SIG-M5 (cell line): ENCODE results near the gene SAMD15.
"Not testable (repeated sequence)": the region's sequence is repeated elsewhere in the genome, so short reads cannot be mapped to it uniquely, and the experiment has no call there.

Experiments used
- DNase-seq: peaks from one replicate; lab custom pipeline; 2025; lab: John Stamatoyannopoulos, UW

The SAMD15 gene

DNA sequence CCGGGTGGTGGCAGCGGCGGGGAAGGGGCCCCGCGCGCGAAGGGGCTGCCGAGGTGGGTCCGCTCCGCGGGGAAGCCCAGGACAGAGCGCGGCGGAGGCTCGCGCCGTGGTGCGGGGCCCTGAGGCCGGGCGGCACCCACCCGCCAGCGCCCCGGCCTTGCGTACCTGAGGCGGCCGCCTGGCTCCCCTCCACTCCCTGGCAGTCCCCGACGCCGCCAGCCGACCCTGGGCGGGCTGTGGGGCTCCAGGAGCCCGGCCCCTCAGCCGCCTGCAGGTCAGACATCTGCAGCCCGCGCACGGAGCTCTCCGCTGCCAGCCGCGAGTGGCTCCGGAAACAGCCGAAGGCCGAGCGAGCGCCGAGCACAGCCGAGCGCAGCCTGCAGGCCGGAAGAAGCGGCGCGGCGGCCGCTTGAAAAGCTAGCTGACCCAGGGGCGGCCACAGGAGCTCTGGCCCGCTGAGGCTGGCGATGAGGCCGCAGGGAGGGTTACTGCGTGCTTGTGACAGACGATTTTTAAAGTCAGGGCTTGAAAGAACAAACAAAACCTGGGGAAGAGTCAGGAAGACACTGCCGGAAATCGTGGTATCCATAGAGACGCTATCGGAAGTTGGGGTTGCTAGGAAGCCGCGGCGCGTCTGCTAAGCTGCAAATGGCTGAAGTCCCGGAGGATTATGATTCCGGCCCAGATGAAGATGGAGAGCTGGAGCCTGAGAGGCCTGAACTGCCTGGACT lies at the start of gene SAMD15, which contains the start of gene TMED8:
Gene SAMD15 (plus strand): TSS at position 609 of the 731 bp plus-strand sequence. CDS start 40 bp downstream, at position 649.
Gene TMED8 (minus strand): TSS at position 324 of the 731 bp plus-strand sequence. CDS start 41 bp downstream, at position 283.
- DNase-seq: no peak

DNA sequence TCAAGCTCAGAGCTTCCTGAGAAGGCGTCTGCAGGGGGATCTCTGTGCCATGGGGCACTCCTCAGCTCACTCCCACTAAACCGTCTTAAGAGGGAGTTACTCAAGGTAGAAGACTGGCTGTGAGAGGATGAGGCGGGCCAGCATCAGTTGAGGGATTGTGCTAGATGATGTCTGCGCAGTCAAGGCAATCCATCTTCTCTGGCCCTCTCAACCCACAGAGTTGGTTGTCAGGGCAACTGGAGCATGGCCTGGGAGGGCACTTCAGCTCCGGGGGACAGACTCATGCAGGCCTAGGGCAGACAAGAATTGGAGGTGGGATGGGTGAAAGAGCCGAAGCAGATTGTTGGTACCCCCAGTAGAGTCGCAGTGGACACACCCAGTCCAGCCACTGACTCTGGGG lies 47.3 kb upstream of the SAMD15 start:
- DNase-seq: no peak

DNA sequence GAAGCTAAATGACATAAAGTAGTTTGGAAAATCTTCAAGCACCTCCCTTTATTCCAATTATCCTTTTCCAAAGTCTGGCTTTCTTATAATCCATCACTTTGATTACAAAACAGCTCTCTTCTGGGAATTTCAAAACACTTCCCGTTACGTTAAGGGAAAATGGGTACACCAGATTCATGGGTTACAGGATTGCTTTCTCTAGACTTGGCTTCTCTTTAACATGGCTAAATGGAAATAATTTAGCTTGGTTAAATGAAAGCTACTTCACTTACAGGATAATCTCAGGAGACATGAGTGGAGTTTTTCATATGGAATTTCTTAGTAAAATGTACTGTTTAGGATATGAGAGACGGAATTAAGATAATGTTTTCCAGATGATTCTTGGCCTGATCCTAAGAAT lies 41.6 kb upstream of the SAMD15 start:
- DNase-seq: no peak

GRCh38 chr14:77337255-77337654 lies 39.9 kb upstream of the SAMD15 start:
- DNase-seq: not testable (repeated sequence)

GRCh38 chr14:77337880-77338279 lies 39.3 kb upstream of the SAMD15 start:
- DNase-seq: no peak

- no peak for DNase-seq
Observed at GRCh38 chr14:77338302-77338701, 38.9 kb upstream of the SAMD15 start.

DNA sequence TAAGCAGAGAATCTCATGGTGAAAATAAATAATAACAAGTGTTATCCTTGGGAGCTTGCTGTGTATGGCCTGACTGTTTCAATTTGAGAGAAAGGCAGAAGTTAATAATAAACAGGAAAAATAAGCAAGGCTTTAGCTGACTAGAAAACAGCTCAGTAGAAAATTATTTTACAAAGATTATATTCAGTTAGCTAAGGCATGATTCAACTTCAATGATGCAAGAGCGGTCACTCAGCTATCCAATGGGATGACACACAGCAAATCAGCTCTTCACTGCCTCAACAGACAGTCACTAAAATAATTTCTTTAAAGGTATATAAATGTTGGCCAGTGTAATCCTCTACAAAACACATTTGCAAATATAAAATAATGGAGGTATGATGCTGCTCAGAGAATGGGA lies 37.8 kb upstream of the SAMD15 start:
- DNase-seq: no peak

DNA sequence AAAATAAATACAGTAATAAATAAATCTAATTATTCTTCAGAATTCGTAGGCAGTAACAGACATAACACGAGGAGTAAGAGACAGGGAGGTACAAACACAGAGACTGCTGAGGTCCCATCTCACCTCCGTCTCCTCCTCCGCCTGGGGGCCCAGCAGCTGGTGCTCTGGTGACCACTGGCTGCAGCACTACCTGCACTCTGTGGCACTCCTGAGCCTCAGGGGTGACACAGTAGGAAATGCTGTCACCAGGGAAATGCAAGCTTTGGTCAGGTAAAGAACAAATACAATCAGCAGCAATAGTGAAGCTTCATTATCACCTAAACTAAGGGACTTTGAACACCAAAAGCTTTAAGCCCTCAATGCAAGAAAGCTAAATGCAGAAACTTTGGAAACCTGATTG lies 36.8 kb upstream of the SAMD15 start:
- no peak for DNase-seq

GRCh38 chr14:77342726-77343397 lies 34.3 kb upstream of the SAMD15 start:
- no peak for DNase-seq

DNA sequence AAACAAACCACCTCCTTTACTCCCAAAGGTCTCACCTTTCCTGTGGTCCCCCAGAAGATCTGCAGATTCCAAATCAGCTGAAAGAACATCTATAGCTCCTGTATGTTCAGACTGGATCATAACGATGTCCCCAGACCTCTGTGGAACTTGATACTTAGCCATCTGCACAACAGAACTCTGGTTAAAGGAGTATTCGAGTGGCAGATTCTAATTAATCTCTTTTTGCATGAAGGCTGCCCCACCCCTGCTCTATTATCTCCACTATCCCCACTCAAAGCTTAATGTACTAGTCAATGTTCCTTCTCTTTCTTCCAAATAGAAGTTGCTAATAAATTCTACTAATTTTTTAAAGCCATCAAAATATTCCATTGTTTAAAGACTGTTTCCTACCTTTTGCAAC lies 33.5 kb upstream of the SAMD15 start:
- no peak for DNase-seq

- no peak for DNase-seq
Observed at GRCh38 chr14:77344377-77344996, 32.7 kb upstream of the SAMD15 start.

DNA sequence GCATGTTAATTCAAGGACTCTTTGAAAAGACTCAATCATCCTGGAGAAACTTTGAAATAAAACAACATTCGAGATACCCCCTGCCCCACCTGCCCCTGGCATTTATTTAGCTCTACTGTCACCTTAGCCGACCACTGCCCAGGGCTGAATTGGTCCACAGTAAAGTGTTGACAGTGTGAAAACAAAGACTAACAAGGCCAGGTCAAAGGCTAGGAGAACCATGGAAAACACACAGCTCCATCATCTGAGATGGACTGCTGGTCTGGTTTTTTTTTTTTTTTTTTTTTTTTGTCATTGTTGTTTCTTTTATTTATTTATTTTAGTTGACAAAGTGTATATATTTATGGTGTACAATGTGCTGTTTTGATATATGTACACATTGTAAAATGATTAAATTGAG lies 30.7 kb upstream of the SAMD15 start:
- DNase-seq: no peak

- DNase-seq: peak; percentile 79
Observed at GRCh38 chr14:77347751-77348150, 29.4 kb upstream of the SAMD15 start.

DNA sequence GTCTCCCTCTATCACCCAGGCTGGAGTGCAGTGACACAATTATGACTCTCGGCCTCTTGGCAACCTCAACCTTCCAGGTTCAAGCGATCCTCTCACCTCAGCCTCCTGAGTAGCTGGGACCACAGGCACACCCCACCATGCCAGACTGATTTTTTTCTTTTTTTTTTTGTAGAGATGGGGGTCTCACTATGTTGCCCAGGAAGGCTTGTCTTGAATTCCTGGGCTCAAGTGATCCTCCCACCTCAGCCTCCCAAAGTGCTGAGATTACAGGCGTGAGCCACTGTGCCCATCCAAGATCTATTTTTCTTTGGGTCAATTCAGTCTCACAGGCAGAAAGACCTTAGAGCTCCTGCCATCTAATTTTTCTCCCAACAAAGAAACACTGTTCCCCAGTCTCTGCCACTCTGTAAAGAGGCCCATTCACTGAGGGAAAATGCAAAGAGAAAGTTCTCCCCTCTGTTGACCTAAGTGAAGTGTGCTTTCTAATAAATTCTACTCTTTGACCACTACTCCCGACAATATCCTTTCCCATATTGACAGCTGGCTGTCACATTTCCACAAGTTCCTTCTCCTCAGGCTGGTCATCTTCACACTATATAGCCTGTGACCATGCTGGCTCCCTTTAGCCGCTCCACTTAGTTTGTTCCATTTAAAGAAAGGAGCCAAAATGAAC lies 23.6 kb upstream of the SAMD15 start:
- DNase-seq: no peak

GRCh38 chr14:77355811-77356210 lies 21.4 kb upstream of the SAMD15 start:
- no peak for DNase-seq

GRCh38 chr14:77356899-77357298 lies 20.3 kb upstream of the SAMD15 start:
- no peak for DNase-seq

DNA sequence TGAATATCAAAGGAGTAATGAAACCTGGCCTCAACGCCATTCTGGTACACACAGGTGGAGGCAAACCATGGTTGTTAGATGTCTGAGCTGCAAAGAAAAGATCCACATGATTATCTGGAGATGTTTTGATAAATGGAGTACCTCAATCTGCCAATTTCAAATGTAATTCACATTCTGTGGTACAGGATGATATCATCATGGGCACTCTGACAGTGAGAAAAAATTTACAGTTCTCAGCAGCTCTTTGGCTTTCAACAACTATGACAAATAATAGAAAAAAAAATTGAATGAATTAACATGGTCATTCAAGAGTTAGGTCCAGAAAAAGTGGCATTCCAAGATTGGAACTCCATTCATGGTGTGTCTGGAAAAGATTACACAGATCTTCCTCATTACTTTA lies 17.6 kb upstream of the SAMD15 start:
- no peak for DNase-seq

- no peak for DNase-seq
Observed at GRCh38 chr14:77364146-77364545, 13.0 kb upstream of the SAMD15 start.

DNA sequence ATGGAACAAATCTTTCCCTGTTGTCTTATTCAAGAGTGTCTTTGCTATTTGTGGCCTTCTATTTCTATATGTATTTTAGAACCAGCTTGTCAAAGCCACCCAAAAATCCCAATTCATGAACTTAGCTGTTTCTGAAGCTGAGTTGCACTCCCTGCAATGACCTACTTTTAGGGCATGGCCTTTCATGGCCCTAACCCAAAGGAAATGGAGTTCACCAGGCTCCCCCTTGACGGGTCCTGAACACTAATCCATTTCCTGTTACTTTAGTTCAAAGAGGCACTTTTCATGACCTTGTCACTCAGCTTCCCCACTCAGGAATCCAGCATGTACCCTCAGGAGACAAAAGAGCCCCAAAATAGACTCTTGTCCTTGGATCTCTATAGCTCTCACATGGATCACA lies 7.9 kb upstream of the SAMD15 start:
- DNase-seq: no peak

DNA sequence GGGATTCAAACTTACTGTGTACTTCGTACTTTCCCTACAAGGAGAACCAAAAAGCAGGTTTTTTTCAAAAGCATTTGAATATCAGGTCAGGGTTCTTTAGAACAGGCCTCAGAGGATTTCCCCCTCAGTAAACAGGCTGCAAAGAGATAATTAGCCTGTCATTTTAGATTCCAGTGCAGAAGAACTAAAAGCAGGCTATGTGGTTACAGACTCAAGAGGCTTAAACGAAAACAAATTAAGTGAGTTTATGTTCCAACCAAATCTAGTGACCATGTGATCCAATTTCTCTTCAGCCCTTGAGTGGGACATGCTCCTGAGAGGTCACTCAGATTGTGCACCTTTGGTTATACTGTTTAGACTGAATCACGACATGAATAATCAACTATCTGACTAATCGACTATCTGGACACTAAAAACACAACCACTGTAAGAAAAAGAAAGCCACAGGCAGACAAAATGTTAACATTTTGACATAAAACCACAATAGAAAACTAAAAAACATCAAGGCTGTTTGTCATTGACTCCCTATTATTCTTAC lies 4.8 kb upstream of the SAMD15 start:
- no peak for DNase-seq

- DNase-seq: no peak
Observed at GRCh38 chr14:77375164-77375950, 1.8 kb upstream of the SAMD15 start.
